Amygdala (tissue), 56 donors: ENCODE measurements around the gene GIMAP7.

Experiments
- DNase-seq, 56 donors: peaks; one replicate each; lab custom pipeline; 2025; lab: John Stamatoyannopoulos, UW

GIMAP7 gene

DNA sequence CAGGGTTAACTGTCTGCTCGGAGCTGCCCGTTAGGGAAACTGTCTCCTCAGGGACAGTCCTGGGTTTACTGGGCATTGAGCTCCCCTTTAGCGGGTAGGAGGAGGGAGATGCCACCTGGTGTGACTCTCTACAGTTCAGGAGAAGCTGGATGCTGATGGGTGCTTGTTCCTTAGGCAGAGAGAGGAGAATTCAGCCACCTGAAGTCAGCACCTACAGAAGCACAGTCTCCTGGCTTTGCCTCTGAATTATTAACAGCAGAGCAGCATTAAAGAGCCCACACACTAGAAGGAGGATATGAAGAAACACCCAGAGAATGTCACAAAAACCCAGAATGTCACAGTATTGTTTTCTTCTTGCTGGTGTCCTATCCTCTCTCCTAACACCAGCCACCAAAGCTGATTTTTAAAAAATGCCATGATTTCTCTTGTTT lies 53.2 kb downstream of the GIMAP7 start:
- no peak for DNase-seq

DNA sequence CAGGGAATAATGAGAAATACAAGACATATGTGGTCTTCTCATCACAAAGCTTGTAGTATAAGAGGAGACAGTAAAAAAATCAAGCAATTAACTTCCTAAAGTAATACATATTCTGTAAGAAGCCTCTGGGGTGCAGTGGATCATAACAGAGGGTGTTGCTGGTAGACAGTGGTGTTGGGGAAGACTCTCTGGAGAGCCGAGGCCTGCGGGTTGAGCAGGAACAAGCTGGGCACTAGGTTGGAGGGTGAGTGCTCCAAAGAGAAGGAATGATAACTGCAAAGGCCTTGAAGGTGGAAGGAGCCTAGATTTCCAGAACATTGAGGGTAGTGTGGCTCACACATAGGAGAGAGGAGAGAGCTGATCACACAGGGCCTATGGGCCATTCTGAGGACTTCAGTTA lies 54.0 kb downstream of the GIMAP7 start:
- DNase-seq, result no peak

DNA sequence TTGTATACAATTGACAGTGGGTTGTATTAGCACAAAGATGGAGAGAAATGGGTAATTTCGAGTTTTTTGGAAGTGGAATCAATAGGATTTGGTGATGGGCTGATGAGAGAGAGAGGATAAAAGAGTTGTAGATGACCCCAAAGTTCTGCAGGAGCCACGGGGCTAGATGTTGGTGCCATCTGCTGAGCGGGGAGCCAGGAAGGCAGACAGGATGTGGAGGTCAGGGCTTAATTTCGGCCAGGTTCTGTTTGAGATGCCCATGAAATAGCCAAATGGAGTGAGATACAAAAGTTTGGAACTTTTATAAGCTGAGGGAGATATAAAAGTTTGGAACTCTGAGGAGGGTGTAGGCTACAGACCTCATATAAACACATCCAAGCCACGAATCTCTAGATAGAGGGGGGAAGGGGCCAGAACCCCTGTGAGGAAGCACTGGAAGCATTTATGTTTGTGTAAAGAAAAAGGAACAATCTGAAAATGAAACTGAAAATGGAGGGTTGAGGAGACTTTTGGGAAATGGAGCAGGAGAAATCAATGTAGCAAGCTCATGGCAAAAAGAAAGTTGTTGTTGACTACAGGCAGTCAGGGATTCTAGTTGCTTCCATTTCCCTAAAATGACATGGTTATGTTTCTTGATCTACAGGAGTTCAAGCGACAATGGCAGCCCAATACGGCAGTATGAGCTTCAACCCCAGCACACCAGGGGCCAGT lies 54.7 kb downstream of the GIMAP7 start:
- DNase-seq, result no peak
